Measurements from ENCODE around the gene TECR. TPM values are rescaled to one million over a fixed set of nuclear protein-coding genes. Genes with fewer than 3 reads are reported as not detected.

TECR gene
- total RNA-seq, 1 experiment from 2014 or later = 232 TPM

DNA sequence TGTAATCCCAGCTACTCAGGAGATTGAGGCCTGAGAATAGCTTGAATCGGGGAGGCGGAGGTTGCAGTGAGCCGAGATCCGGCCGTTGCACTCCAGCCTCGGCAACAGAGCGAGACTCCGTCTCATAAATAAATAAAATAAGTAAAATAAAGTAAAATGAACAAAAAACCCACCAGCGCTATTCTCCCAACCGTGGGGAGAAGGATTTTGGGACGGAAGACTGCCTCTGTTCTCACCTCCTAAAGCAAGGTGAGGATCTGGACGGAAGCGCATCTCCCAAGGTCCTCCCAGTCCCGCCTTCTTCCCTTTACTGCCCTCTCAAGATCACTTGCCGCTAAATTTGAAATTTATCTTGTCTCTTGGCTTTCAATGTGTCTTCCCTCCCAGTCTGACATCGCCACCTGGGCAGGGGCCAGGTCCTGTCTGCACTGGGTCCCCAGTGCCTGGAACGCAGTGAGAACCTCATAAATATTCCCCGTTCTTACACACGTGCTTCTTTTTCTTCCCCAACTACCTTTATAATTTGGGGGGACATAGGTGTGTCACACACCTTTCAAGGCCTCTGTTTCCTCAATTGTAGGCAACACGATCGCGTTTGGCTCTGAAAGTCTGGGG is 10.0 kb upstream of the TECR start:
- ChIA-PET CTCF (interaction anchor here (1.2 kb wide), 1 partner anchor 14 kb away, joined by 3 read pairs; no protein-coding TSS in a partner anchor), RAD21 (ENCODE audit: low non-redundant PET in 1 of 2, low total read pairs in 2 of 2, uncharacterized antibody in 2 of 2, unreplicated experiment in 2 of 2) (interaction anchor here in 1 of 2 experiments (0.5 kb wide), 1 partner anchor 53 kb away, joined by 5 read pairs; the partner anchor contains the start of gene NDUFB7), POLR2A (interaction anchor here (0.6 to 4.7 kb wide), 9 partner anchors 8 to 382 kb away, joined by 3 to 112 read pairs (median 4); partner anchors contain the start of genes ASF1B and TECR)
- peaks cover 4 to 29% of the 10 kb centered on the region in 2 experiments; a peak in 3 of 4 replicates for H3K36me3 ChIP-seq (ENCODE audit: control insufficient read depth in 1 of 2, insufficient read depth in 2 of 2, low read length in 2 of 2)
- intact Hi-C loops (cut with micrococcal nuclease) = no loop called here
- peak overlapping the region; percentile 51 to 60 for H3K4me3 ChIP-seq (replicated peaks in 1 of 2; ENCODE audit: low read depth in 1 of 2, low read length in 2 of 2)
- DNase-seq (ENCODE audit: low read depth, low spot score) (no peak), ATAC-seq (no peak)
- H3K27me3 ChIP-seq (ENCODE audit: insufficient read depth, low read length) = no peaks in the 10 kb centered on the region
- peaks cover 48 to 74% of the 10 kb centered on the region in 2 experiments for H3K4me1 ChIP-seq (ENCODE audit: control insufficient read depth in 1 of 2, insufficient read depth in 2 of 2, low read length in 2 of 2)
- H4K20me1 ChIP-seq (ENCODE audit: insufficient read depth) = peaks cover 33% of the 10 kb centered on the region; the same call in 1 of the 2 replicates
- TF ChIP-seq YY1 (IDR thresholded peaks at IDR 0.05; ENCODE audit: extremely low read depth, insufficient replicate concordance, low read depth, low read length) = no peak
- TF ChIP-seq FOSL1 (IDR thresholded peaks at IDR 0.05; ENCODE audit: low read depth) = no peak
- TF ChIP-seq, protein P1, sequence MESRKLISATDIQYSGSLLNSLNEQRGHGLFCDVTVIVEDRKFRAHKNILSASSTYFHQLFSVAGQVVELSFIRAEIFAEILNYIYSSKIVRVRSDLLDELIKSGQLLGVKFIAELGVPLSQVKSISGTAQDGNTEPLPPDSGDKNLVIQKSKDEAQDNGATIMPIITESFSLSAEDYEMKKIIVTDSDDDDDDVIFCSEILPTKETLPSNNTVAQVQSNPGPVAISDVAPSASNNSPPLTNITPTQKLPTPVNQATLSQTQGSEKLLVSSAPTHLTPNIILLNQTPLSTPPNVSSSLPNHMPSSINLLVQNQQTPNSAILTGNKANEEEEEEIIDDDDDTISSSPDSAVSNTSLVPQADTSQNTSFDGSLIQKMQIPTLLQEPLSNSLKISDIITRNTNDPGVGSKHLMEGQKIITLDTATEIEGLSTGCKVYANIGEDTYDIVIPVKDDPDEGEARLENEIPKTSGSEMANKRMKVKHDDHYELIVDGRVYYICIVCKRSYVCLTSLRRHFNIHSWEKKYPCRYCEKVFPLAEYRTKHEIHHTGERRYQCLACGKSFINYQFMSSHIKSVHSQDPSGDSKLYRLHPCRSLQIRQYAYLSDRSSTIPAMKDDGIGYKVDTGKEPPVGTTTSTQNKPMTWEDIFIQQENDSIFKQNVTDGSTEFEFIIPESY (IDR thresholded peaks at IDR 0.05; ENCODE audit: extremely low read depth, insufficient replicate concordance, low read length) = no peak
- TF ChIP-seq, protein P2, sequence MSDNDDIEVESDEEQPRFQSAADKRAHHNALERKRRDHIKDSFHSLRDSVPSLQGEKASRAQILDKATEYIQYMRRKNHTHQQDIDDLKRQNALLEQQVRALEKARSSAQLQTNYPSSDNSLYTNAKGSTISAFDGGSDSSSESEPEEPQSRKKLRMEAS (IDR thresholded peaks at IDR 0.05) = no peak
- TF ChIP-seq, protein P3, sequence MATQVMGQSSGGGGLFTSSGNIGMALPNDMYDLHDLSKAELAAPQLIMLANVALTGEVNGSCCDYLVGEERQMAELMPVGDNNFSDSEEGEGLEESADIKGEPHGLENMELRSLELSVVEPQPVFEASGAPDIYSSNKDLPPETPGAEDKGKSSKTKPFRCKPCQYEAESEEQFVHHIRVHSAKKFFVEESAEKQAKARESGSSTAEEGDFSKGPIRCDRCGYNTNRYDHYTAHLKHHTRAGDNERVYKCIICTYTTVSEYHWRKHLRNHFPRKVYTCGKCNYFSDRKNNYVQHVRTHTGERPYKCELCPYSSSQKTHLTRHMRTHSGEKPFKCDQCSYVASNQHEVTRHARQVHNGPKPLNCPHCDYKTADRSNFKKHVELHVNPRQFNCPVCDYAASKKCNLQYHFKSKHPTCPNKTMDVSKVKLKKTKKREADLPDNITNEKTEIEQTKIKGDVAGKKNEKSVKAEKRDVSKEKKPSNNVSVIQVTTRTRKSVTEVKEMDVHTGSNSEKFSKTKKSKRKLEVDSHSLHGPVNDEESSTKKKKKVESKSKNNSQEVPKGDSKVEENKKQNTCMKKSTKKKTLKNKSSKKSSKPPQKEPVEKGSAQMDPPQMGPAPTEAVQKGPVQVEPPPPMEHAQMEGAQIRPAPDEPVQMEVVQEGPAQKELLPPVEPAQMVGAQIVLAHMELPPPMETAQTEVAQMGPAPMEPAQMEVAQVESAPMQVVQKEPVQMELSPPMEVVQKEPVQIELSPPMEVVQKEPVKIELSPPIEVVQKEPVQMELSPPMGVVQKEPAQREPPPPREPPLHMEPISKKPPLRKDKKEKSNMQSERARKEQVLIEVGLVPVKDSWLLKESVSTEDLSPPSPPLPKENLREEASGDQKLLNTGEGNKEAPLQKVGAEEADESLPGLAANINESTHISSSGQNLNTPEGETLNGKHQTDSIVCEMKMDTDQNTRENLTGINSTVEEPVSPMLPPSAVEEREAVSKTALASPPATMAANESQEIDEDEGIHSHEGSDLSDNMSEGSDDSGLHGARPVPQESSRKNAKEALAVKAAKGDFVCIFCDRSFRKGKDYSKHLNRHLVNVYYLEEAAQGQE (IDR thresholded peaks at IDR 0.05; ENCODE audit: low read depth) = no peak
- TF ChIP-seq JUND (IDR thresholded peaks at IDR 0.05) = no peak
- TF ChIP-seq EGR1 (IDR thresholded peaks at IDR 0.05; ENCODE audit: low read depth) = no peak
- TF ChIP-seq, protein P4, sequence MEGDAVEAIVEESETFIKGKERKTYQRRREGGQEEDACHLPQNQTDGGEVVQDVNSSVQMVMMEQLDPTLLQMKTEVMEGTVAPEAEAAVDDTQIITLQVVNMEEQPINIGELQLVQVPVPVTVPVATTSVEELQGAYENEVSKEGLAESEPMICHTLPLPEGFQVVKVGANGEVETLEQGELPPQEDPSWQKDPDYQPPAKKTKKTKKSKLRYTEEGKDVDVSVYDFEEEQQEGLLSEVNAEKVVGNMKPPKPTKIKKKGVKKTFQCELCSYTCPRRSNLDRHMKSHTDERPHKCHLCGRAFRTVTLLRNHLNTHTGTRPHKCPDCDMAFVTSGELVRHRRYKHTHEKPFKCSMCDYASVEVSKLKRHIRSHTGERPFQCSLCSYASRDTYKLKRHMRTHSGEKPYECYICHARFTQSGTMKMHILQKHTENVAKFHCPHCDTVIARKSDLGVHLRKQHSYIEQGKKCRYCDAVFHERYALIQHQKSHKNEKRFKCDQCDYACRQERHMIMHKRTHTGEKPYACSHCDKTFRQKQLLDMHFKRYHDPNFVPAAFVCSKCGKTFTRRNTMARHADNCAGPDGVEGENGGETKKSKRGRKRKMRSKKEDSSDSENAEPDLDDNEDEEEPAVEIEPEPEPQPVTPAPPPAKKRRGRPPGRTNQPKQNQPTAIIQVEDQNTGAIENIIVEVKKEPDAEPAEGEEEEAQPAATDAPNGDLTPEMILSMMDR (IDR thresholded peaks at IDR 0.05 in 2 of 3, conservative IDR thresholded peaks at IDR 0.05 in 1 of 3; ENCODE audit: borderline replicate concordance in 1 of 3, insufficient read depth in 1 of 3, low read depth in 2 of 3, low read length in 2 of 3) = no peak
- no peak for TF ChIP-seq SRF (IDR thresholded peaks at IDR 0.05; ENCODE audit: low read depth)
- TF ChIP-seq SIN3A (IDR thresholded peaks at IDR 0.05; ENCODE audit: low read depth) = no peak
- no peak for TF ChIP-seq ELF1 (IDR thresholded peaks at IDR 0.05; ENCODE audit: borderline replicate concordance, low read depth)
- no peak for TF ChIP-seq ZNF274 (IDR thresholded peaks at IDR 0.05; ENCODE audit: low read depth, low read length)
- TF ChIP-seq CBX3 (IDR thresholded peaks at IDR 0.05; ENCODE audit: low read depth) = no peak
- no peak for TF ChIP-seq RAD21 (IDR thresholded peaks at IDR 0.05; ENCODE audit: low read depth)
- TF ChIP-seq CEBPB (IDR thresholded peaks at IDR 0.05; ENCODE audit: low read depth) = no peak
- TF ChIP-seq EZH2 (IDR thresholded peaks at IDR 0.05) = no peak
- TF ChIP-seq ZFX (IDR thresholded peaks at IDR 0.05) = no peak
- TF ChIP-seq POLR2A (IDR thresholded peaks at IDR 0.05; ENCODE audit: borderline replicate concordance, extremely low read depth, insufficient read depth, insufficient read length) = no peak
- TF ChIP-seq, protein P5, sequence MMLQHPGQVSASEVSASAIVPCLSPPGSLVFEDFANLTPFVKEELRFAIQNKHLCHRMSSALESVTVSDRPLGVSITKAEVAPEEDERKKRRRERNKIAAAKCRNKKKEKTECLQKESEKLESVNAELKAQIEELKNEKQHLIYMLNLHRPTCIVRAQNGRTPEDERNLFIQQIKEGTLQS (IDR thresholded peaks at IDR 0.05) = no peak
- peaks cover 38% of the 10 kb centered on the region for H3K79me2 ChIP-seq (ENCODE audit: insufficient read depth, low read length)
- H3K9me3 ChIP-seq (ENCODE audit: control insufficient read depth in 1 of 2, insufficient read depth in 1 of 2, low read depth in 1 of 2, low read length in 2 of 2) = no peaks in the 10 kb centered on the region
- no TSS peak for BruUV-seq (replicated peaks)
- peak overlapping the region; percentile 66 for H3K9ac ChIP-seq (ENCODE audit: low read length)
- H2AFZ ChIP-seq (ENCODE audit: low read depth, low read length, poor library complexity, severe bottlenecking) = no peak overlapping the region
- H3K9me2 ChIP-seq (ENCODE audit: insufficient read depth) = no peaks in the 10 kb centered on the region
- peak overlapping the region; percentile 87 for H3K4me2 ChIP-seq (ENCODE audit: low read length)
- peak overlapping the region; percentile 97 for H3K27ac ChIP-seq (ENCODE audit: low read depth, low read length)
